RKO (cell line): ENCODE measurements around the gene SLC20A1.
A peak's percentile ranks its signal among the peaks of the same experiment; 100 is the strongest.
"Not testable (repeated sequence)": the region's sequence is repeated elsewhere in the genome, so short reads cannot be mapped to it uniquely, and the experiment has no call there.

ENCODE experiments used
- DNase-seq: peaks from one replicate; pipeline ENCODE4 v3.0.0-alpha.2; 2016; ENCODE audit warnings: low spot score

SLC20A1 gene

GRCh38 chr2:112646791-112647689 lies 1.3 kb downstream of the SLC20A1 start:
- peak; percentile 61 for DNase-seq

- DNase-seq, result no peak
These were observed 2.3 kb downstream of the SLC20A1 start for GRCh38 chr2:112648081-112648480.

GRCh38 chr2:112656679-112657078 lies 10.9 kb downstream of the SLC20A1 start:
- no peak for DNase-seq

DNA sequence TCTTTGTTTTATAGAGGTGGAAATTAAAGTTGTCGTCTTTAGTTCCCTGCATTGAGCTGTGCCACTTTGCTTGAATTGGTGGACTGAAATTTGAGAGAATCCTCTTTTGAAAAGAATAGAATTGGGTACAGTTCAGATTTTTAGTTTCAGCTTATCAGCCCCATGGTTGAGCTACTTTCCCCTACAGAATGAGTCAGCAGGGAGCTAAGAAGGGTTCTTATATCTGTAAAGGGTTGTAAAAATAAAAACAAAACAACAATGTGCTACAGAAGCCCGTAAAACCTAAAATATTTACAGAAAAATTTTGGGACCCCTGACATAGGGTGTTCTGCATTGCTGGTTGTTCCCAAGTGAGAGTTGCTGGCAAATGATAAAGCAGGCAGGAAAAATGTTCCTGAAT lies 12.6 kb downstream of the SLC20A1 start:
- DNase-seq, result no peak

- DNase-seq, result no peak
These were observed 13.3 kb downstream of the SLC20A1 start for GRCh38 chr2:112658839-112659667.

- DNase-seq, result no peak
These were observed 14.4 kb downstream of the SLC20A1 start for GRCh38 chr2:112660138-112660537.

- no peak for DNase-seq
These were observed 16.0 kb downstream of the SLC20A1 start for GRCh38 chr2:112661656-112662305.

GRCh38 chr2:112662704-112663103 lies 17.0 kb downstream of the SLC20A1 start:
- no peak for DNase-seq

GRCh38 chr2:112664689-112665088 lies 18.9 kb downstream of the SLC20A1 start:
- no peak for DNase-seq

DNA sequence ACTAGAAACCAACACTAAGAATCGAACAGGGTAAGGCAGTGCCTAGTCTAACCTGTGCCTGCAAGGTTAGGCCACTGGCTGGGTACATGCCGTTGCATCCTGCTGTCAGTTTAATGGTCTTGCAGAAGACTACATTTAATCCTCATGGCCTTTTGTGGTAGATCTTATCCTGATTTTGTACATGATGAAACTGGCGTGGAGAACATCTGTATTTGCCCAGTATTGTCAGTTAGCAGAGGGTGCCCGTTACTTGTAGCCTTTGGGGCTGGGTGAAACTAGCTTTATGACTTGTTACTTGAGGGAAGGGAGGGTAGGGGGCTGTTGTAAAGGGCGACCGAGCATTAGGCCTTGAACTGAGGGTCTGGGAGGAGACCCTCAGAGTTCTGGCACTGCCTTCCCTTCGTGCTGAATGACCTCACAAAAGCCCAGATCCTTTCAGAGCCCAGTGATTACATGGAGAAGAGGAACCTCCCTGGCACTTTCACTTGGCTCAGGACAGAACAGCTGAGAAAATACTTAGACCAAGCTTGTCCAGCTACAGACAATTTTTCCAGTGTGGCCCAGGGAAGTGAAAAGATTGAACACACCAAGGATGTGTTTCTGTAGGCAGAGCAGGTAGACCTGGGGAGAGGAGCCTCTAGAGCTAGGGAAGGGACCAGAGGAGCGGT lies 19.5 kb downstream of the SLC20A1 start:
- DNase-seq, result no peak

GRCh38 chr2:112666761-112667122 lies 21.0 kb downstream of the SLC20A1 start:
- DNase-seq, result peak; percentile 19

- DNase-seq, result not testable (repeated sequence)
These were observed 21.8 kb downstream of the SLC20A1 start for GRCh38 chr2:112667540-112667939.

GRCh38 chr2:112669667-112670066 lies 23.9 kb downstream of the SLC20A1 start:
- no peak for DNase-seq

- DNase-seq, result no peak
These were observed 24.7 kb downstream of the SLC20A1 start for GRCh38 chr2:112670252-112671022.

DNA sequence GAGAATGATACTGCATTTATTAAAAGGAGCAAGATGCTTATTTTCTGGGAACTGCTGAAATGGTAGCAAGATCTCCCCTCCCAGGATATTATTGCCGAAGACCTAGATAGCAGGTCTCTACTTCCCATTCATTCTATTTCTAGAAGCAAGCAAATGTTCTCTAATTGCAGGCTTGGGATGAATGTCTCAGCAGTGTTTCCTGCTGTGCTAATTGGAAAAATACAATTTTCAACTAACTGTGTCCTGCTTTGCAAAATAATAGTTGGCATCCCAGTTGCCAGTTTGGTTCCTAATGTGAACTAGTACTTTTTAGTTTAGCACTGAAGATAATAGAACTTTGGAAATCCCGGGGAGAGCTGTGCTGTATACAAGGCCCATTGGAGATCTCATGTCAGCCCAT lies 26.1 kb downstream of the SLC20A1 start:
- no peak for DNase-seq

DNA sequence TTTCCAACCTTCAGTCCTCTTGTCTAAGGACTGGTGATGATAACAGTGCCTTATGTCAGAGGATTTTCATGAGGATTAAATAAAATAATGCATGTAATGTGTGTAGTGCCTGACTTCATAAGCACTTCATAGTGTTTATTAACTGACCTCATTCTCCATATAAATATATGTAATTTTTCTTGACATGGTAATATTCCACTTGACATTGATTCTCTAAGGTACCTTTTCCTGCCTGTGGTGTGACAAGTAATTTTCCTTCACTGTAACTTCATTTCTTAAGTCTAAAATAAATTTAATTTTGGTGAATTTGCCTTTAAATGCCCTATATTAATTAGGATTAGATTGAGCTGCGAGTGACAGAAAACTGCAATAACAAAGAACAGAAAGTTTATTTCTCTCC lies 27.3 kb downstream of the SLC20A1 start:
- DNase-seq, result no peak

GRCh38 chr2:112674229-112674628 lies 28.5 kb downstream of the SLC20A1 start:
- DNase-seq, result no peak

- DNase-seq, result no peak
These were observed 33.7 kb downstream of the SLC20A1 start for GRCh38 chr2:112679484-112679883.

DNA sequence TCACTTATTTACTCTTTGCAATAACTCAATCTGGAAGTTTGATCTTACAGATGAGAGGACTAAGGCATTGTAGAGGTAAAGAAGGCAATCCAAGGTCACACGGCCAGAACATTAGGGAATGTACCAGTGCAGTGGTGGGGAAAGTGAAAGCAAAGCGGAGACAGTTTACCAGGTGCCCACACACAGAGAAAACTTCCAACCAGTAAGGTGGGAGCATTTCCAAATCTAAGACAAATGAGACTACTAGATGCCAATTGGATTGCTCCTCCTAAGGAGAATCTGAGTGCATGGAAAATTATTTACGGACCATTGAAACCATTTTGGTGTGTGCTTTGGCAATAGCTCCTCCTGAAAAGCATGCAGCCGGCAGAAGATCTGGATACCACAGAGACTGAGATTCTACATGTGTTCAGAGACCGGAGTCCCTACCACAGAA lies 34.9 kb downstream of the SLC20A1 start:
- no peak for DNase-seq

- no peak for DNase-seq
These were observed 36.4 kb downstream of the SLC20A1 start for GRCh38 chr2:112682101-112682500.
